SK-N-SH (cell line): ENCODE results near the gene EIPR1. TPM values are rescaled to one million over a fixed set of nuclear protein-coding genes. Genes with fewer than 3 reads are reported as not detected.
A peak's percentile ranks its signal among the peaks of the same experiment; 100 is the strongest.

ENCODE experiments used
- CTCF ChIA-PET: fragments of 300-600, 350-600 bp; formaldehyde crosslinking; extraction: SDS; loops from one replicate; lab custom pipeline; 2021; lab: Yijun Ruan, JAX
- POLR2A ChIA-PET: fragments of 350-600 bp; sonication (Branson Sonifier 250); formaldehyde crosslinking; extraction: SDS; loops from one replicate; lab custom pipeline; 2020; ENCODE audit warnings: antibody characterized with exemption, inconsistent platforms; lab: Yijun Ruan, JAX
- DNase-seq: peaks from one replicate; pipeline ENCODE4 v3.0.0; 2012
- H2AFZ ChIP-seq: fragments of 200-600 bp; sonication (generic); 2 replicates; pipeline ENCODE4 v1.8.1; 2016; ENCODE audit warnings: antibody characterized with exemption, mild to moderate bottlenecking, low read depth
- H3F3A ChIP-seq: fragments of 200-600 bp; sonication (generic); replicated peaks from 2 replicates; pipeline ENCODE3; 2016; ENCODE audit warnings: antibody characterized with exemption, mild to moderate bottlenecking; ENCODE audit not compliant: insufficient read depth
- H3K27ac ChIP-seq, 2 experiments: fragments of 200-500 bp in 1 of 2; fragments of 200-600 bp in 1 of 2; sonication (Bioruptor generic) in 1 of 2; sonication (generic), shearing (Covaris generic) in 1 of 2; 2 replicates each; pipeline versions ENCODE4 v1.5.1 to v1.6.1; 2014 to 2016; ENCODE audit warnings: low read depth in 2 of 2, inconsistent platforms in 1 of 2, low read length in 1 of 2, mild to moderate bottlenecking in 1 of 2, mixed read lengths in 1 of 2
- H3K27me3 ChIP-seq: fragments of 200-600 bp; sonication (generic), shearing (Covaris generic); 2 replicates; pipeline ENCODE4 v1.6.1; 2016; ENCODE audit warnings: mixed run types; ENCODE audit not compliant: insufficient read depth
- H3K36me3 ChIP-seq, 2 experiments: fragments of 200-500 bp in 1 of 2; fragments of 200-600 bp in 1 of 2; sonication (Bioruptor generic) in 1 of 2; sonication (generic) in 1 of 2; replicated peaks in 1 of 2; 2 replicates each; pipeline versions ENCODE3 to v1.5.1; 2014 to 2016; ENCODE audit warnings: low read length in 1 of 2, mild to moderate bottlenecking in 1 of 2; ENCODE audit not compliant: insufficient read depth in 2 of 2, control insufficient read depth in 1 of 2
- H3K4me1 ChIP-seq, 2 experiments: fragments of 200-500 bp in 1 of 2; fragments of 200-600 bp in 1 of 2; sonication (Bioruptor generic) in 1 of 2; sonication (generic), shearing (Covaris generic) in 1 of 2; 2 replicates each; pipeline versions ENCODE4 v1.5.1 to v1.6.1; 2014 to 2016; ENCODE audit warnings: low read depth in 1 of 2, low read length in 1 of 2, mixed run types in 1 of 2; ENCODE audit not compliant: insufficient read depth in 2 of 2, control insufficient read depth in 1 of 2
- H3K4me2 ChIP-seq: fragments of 200-600 bp; sonication (generic), shearing (Covaris generic); 2 replicates; pipeline ENCODE4 v1.6.1; 2017; ENCODE audit warnings: mixed run types
- H3K4me3 ChIP-seq, 2 experiments: fragments of 200-500 bp in 1 of 2; fragments of 200-600 bp in 1 of 2; sonication (Bioruptor generic) in 1 of 2; sonication (generic), shearing (Covaris generic) in 1 of 2; 2 replicates each; pipeline versions ENCODE4 v1.5.1 to v1.8.1; 2014 to 2016; ENCODE audit warnings: low read depth in 2 of 2, inconsistent platforms in 1 of 2, low read length in 1 of 2, mild to moderate bottlenecking in 1 of 2, mixed read lengths in 1 of 2, moderate library complexity in 1 of 2
- H3K79me2 ChIP-seq: fragments of 200-600 bp; sonication (generic); 2 replicates; pipeline ENCODE4 v1.8.1; 2017; ENCODE audit warnings: mild to moderate bottlenecking; ENCODE audit not compliant: insufficient read depth
- H3K9ac ChIP-seq: fragments of 200-600 bp; sonication (generic); 2 replicates; pipeline ENCODE4 v1.6.1; 2017; ENCODE audit warnings: mixed run types
- H3K9me2 ChIP-seq: fragments of 200-600 bp; sonication (generic); 2 replicates; pipeline ENCODE4 v1.6.1; 2017; ENCODE audit warnings: mixed run types
- H3K9me3 ChIP-seq: fragments of 200-600 bp; sonication (generic); 2 replicates; pipeline ENCODE4 v1.6.1; 2017; ENCODE audit warnings: mixed run types, mild to moderate bottlenecking, moderate library complexity
- H4K20me1 ChIP-seq: fragments of 200-600 bp; sonication (generic); 2 replicates; pipeline ENCODE4 v1.6.1; 2017; ENCODE audit warnings: mild to moderate bottlenecking, mixed run types; ENCODE audit not compliant: insufficient read depth
- ELF1 ChIP-seq: IDR thresholded peaks from 2 replicates; pipeline ENCODE4 v1.4.0; 2012
- EZH2phosphoT487 ChIP-seq: fragments of 200-600 bp; sonication (generic); IDR thresholded peaks from 2 replicates; pipeline ENCODE4 v1.6.1; 2017; ENCODE audit warnings: low read depth, mixed run types, mild to moderate bottlenecking, antibody characterized with exemption, moderate library complexity, borderline replicate concordance
- FOXJ3 ChIP-seq: sonication (generic); formaldehyde crosslinking; IDR thresholded peaks from 2 replicates; pipeline ENCODE4 v1.5.1; 2020; ENCODE audit warnings: mild to moderate bottlenecking, missing genetic modification reagents
- FOXM1 ChIP-seq: IDR thresholded peaks from 2 replicates; pipeline ENCODE4 v1.4.0; 2012; ENCODE audit warnings: low read depth, mild to moderate bottlenecking
- GATA2 ChIP-seq: sonication (generic); formaldehyde crosslinking; IDR thresholded peaks from 2 replicates; pipeline ENCODE4 v1.5.0; 2020; ENCODE audit warnings: mild to moderate bottlenecking, missing genetic modification reagents
- IRF3 ChIP-seq: fragments of 150-350 bp; IDR thresholded peaks from 2 replicates; pipeline ENCODE4 v1.6.1; 2016; ENCODE audit warnings: mild to moderate bottlenecking, low read depth, low read length
- JUND ChIP-seq: IDR thresholded peaks from 2 replicates; pipeline ENCODE4 v1.4.0; 2012
- MXI1 ChIP-seq: IDR thresholded peaks from 2 replicates; pipeline ENCODE4 v1.6.1; 2012; ENCODE audit warnings: mild to moderate bottlenecking, low read depth, low read length, improper control_type of control experiment
- NFIC ChIP-seq: IDR thresholded peaks from 2 replicates; pipeline ENCODE4 v1.4.0; 2012; ENCODE audit warnings: borderline replicate concordance
- PBX3 ChIP-seq: IDR thresholded peaks from 2 replicates; pipeline ENCODE4; 2012
- RAD21 ChIP-seq: IDR thresholded peaks from 2 replicates; pipeline ENCODE4 v1.6.1; 2012; ENCODE audit warnings: mild to moderate bottlenecking, low read length
- RCOR1 ChIP-seq: fragments of 150-350 bp; IDR thresholded peaks from 2 replicates; pipeline ENCODE4 v1.6.1; 2017; ENCODE audit warnings: antibody characterized with exemption, low read length
- REST ChIP-seq: IDR thresholded peaks from 2 replicates; pipeline ENCODE4 v1.6.1; 2012; ENCODE audit warnings: mild to moderate bottlenecking, low read depth, low read length, moderate library complexity
- RFX5 ChIP-seq: IDR thresholded peaks from 2 replicates; pipeline ENCODE4 v1.6.1; 2012; ENCODE audit warnings: mild to moderate bottlenecking, improper control_type of control experiment, low read length
- TCF12 ChIP-seq: IDR thresholded peaks from 2 replicates; pipeline ENCODE4 v1.4.0; 2012
- TEAD4 ChIP-seq: IDR thresholded peaks from 2 replicates; pipeline ENCODE4 v1.4.0; 2012; ENCODE audit warnings: mild to moderate bottlenecking, borderline replicate concordance; ENCODE audit not compliant: insufficient read depth
- USF1 ChIP-seq: IDR thresholded peaks from 2 replicates; pipeline ENCODE4 v1.4.0; 2012; ENCODE audit warnings: low read depth, borderline replicate concordance
- YY1 ChIP-seq: IDR thresholded peaks from 2 replicates; pipeline ENCODE4 v1.4.0; 2012; ENCODE audit warnings: low read depth, mild to moderate bottlenecking
- ZBTB33 ChIP-seq: IDR thresholded peaks from 2 replicates; pipeline ENCODE4 v1.4.0; 2012; ENCODE audit warnings: low read depth, borderline replicate concordance
- WGBS: methylation state at CpG from one replicate; pipeline ENCODE4 v1.1.6; 2017; ENCODE audit warnings: low lambda C conversion rate; 5-methylcytosine and 5-hydroxymethylcytosine counted together
- polyA plus RNA-seq, 3 experiments: library from polyadenylated mRNA; depleted of rRNA; stranded (reverse); fragments of >200 nt; gene quantifications; 2 replicates each; pipeline ENCODE4 v1.2.3, GENCODE V29; 2012

The EIPR1 gene
- polyA plus RNA-seq, 1 of the 3 experiments (the other 2 are of a cell fraction), result 85.9 TPM

GRCh38 chr2:3368261-3368722 is 9.3 kb downstream of the EIPR1 start (continued):
- TF ChIP-seq PBX3 (no peak), RAD21 (no peak), USF1 (no peak)

- POLR2A ChIA-PET, result interaction anchor here (0.5 to 0.6 kb wide), 3 partner anchors 14 to 1684 kb away, joined by 3 to 5 read pairs (median 4); partner anchors contain the start of gene TRAPPC12
These were observed 12.4 kb downstream of the EIPR1 start for GRCh38 chr2:3365219-3365618.

More at GRCh38 chr2:3365219-3365618, 12.4 kb downstream of the EIPR1 start:
- TF ChIP-seq MXI1 (no peak), FOXM1 (no peak), EZH2phosphoT487 (no peak), TCF12 (no peak), RCOR1 (no peak), GATA2 (no peak), ELF1 (no peak), USF1 (no peak), PBX3 (no peak), YY1 (no peak), NFIC (no peak), ZBTB33 (no peak), TEAD4 (no peak), IRF3 (no peak), FOXJ3 (CRISPR knock-in tag) (no peak), REST (no peak), JUND (no peak), RFX5 (no peak)
- H3K27ac ChIP-seq, result peak overlapping the region in 1 of 2 experiments; percentile 22; a peak in 1 of 4 replicates
- no peak overlapping the region for H3K9ac ChIP-seq
- no peak for DNase-seq
- 90% methylated on average over 5 of the region's 5 CpGs for WGBS
- H3F3A ChIP-seq, result no peaks in the 10 kb centered on the region
- H2AFZ ChIP-seq, result no peak overlapping the region
- H3K4me1 ChIP-seq, result peaks cover 0 to 6% of the 10 kb centered on the region in 2 experiments; a peak in 1 of 4 replicates
- H3K9me3 ChIP-seq, result no peaks in the 10 kb centered on the region
- peaks cover 0 to 5% of the 10 kb centered on the region in 2 experiments for H3K36me3 ChIP-seq
- H3K27me3 ChIP-seq, result no peaks in the 10 kb centered on the region
- H3K4me3 ChIP-seq, result no peak overlapping the region
- no peaks in the 10 kb centered on the region for H3K9me2 ChIP-seq
- peaks cover 5% of the 10 kb centered on the region; the same call in 1 of the 2 replicates for H4K20me1 ChIP-seq
- peaks cover 87% of the 10 kb centered on the region for H3K79me2 ChIP-seq
- H3K4me2 ChIP-seq, result no peak overlapping the region
- CTCF ChIA-PET, result interaction anchor here (0.8 to 0.9 kb wide), 3 partner anchors 9 to 1595 kb away, joined by 3 read pairs; no protein-coding TSS in a partner anchor
